ENCODE measurements around the gene POU2AF2. TPM values are rescaled to one million over a fixed set of nuclear protein-coding genes. Genes with fewer than 3 reads are reported as not detected.

POU2AF2 gene
- total RNA-seq, 1 experiment from 2014 or later: not detected

DNA sequence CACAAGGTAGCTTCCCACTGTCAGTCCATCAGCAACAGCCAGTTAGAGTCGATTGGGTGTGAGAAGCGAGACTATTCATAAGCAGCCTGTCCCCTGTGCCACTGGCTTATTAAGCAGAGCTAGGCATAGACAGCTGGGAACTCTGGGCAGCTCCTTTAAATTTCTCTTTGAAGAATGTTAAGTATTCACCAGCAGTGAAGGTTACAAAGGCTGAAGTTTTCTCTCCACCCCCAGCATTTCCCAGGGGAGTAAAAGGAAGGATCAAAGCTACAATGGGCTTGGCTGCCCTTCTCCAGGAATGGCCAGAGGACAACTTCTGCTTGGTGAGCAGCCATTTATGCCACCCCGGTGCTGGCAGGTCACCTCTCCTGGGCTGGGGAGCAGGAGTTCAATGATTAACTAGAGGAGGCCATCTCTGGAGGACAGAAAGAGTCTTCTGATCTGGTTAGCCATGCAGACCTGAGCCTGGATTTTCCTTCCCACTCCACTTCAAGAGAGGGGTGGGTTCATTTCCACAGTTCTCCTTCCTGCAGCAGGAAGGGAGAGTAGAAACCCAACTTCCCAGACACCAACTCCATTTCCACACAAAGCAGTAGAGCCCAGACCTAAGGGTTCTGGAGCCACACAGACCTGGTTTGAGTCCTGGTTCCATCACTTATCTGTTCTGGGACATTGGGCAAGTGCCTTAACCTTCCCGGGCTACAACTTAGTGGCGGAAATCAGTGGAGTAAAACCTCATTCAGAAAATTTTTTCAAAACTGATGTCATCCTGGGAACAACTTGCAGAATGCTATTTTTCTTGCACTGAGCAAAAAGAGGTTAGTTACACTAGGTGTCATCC, 75.4 kb downstream of the POU2AF2 start:
- Mint-ChIP-seq H3K27me3 (ENCODE audit: low read depth) (no peaks in the 10 kb centered on the region; the same call in none of the 2 replicates), H3K36me3 (no peaks in the 10 kb centered on the region), H3K27ac (no peak overlapping the region), H3K4me3 (no peak overlapping the region), H3K9me3 (no peaks in the 10 kb centered on the region), H3K4me1 (peaks cover 16% of the 10 kb centered on the region)
- ATAC-seq (peak; percentile 59), DNase-seq (ENCODE audit: low spot score) (no peak)
- POLR2A ChIA-PET: no interaction called here
- TF ChIP-seq NR3C1 (CRISPR knock-in tag; conservative IDR thresholded peaks at IDR 0.05; ENCODE audit: low read depth): no peak
- TF ChIP-seq, protein P1, sequence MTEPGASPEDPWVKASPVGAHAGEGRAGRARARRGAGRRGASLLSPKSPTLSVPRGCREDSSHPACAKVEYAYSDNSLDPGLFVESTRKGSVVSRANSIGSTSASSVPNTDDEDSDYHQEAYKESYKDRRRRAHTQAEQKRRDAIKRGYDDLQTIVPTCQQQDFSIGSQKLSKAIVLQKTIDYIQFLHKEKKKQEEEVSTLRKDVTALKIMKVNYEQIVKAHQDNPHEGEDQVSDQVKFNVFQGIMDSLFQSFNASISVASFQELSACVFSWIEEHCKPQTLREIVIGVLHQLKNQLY (CRISPR knock-in tag; IDR thresholded peaks at IDR 0.05): no peak
- TF ChIP-seq GABPB1 (CRISPR knock-in tag; IDR thresholded peaks at IDR 0.05): peak; percentile 37; the same call in 1 of the 2 replicates
- TF ChIP-seq, protein P2, sequence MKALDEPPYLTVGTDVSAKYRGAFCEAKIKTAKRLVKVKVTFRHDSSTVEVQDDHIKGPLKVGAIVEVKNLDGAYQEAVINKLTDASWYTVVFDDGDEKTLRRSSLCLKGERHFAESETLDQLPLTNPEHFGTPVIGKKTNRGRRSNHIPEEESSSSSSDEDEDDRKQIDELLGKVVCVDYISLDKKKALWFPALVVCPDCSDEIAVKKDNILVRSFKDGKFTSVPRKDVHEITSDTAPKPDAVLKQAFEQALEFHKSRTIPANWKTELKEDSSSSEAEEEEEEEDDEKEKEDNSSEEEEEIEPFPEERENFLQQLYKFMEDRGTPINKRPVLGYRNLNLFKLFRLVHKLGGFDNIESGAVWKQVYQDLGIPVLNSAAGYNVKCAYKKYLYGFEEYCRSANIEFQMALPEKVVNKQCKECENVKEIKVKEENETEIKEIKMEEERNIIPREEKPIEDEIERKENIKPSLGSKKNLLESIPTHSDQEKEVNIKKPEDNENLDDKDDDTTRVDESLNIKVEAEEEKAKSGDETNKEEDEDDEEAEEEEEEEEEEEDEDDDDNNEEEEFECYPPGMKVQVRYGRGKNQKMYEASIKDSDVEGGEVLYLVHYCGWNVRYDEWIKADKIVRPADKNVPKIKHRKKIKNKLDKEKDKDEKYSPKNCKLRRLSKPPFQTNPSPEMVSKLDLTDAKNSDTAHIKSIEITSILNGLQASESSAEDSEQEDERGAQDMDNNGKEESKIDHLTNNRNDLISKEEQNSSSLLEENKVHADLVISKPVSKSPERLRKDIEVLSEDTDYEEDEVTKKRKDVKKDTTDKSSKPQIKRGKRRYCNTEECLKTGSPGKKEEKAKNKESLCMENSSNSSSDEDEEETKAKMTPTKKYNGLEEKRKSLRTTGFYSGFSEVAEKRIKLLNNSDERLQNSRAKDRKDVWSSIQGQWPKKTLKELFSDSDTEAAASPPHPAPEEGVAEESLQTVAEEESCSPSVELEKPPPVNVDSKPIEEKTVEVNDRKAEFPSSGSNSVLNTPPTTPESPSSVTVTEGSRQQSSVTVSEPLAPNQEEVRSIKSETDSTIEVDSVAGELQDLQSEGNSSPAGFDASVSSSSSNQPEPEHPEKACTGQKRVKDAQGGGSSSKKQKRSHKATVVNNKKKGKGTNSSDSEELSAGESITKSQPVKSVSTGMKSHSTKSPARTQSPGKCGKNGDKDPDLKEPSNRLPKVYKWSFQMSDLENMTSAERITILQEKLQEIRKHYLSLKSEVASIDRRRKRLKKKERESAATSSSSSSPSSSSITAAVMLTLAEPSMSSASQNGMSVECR (CRISPR knock-in tag; IDR thresholded peaks at IDR 0.05; ENCODE audit: borderline replicate concordance): no peak
- CTCF ChIA-PET: interaction anchor here (0.9 kb wide), 1 partner anchor 22 kb away, joined by 3 read pairs; the partner anchor contains the start of gene POU2AF3

DNA sequence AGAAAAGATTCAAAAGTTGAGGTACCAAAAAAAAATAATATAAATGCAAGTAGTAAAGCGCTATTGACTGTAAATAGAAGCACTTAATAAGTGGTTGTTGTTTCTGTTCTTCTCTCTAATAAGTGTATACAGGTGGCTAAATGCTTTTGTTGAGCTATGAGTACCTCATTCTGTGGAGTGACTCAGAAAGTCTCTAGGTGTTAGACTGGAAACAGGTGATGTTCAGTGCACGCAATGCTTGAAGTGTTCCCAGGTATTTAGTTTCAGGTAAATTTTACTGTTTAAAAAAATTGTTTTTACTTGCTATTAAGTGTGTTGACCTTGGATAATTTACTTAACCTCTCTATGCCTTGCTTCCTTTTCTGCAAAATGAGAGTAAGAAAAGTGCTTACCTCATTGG, 77.0 kb downstream of the POU2AF2 start:
- H3K36me3 Mint-ChIP-seq: no peaks in the 10 kb centered on the region
- ChIA-PET POLR2A (no interaction called here), CTCF (interaction anchor here (0.6 kb wide), 1 partner anchor 32 kb away, joined by 3 read pairs; no protein-coding TSS in a partner anchor)
- H3K9me3 Mint-ChIP-seq: no peaks in the 10 kb centered on the region
- no peak for TF ChIP-seq JAZF1 (CRISPR knock-in tag; IDR thresholded peaks at IDR 0.05)
- TF ChIP-seq MXD4 (CRISPR knock-in tag; IDR thresholded peaks at IDR 0.05; ENCODE audit: borderline replicate concordance): no peak
- TF ChIP-seq, protein P3, sequence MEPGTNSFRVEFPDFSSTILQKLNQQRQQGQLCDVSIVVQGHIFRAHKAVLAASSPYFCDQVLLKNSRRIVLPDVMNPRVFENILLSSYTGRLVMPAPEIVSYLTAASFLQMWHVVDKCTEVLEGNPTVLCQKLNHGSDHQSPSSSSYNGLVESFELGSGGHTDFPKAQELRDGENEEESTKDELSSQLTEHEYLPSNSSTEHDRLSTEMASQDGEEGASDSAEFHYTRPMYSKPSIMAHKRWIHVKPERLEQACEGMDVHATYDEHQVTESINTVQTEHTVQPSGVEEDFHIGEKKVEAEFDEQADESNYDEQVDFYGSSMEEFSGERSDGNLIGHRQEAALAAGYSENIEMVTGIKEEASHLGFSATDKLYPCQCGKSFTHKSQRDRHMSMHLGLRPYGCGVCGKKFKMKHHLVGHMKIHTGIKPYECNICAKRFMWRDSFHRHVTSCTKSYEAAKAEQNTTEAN (CRISPR knock-in tag; IDR thresholded peaks at IDR 0.05): no peak
- TF ChIP-seq, protein P4, sequence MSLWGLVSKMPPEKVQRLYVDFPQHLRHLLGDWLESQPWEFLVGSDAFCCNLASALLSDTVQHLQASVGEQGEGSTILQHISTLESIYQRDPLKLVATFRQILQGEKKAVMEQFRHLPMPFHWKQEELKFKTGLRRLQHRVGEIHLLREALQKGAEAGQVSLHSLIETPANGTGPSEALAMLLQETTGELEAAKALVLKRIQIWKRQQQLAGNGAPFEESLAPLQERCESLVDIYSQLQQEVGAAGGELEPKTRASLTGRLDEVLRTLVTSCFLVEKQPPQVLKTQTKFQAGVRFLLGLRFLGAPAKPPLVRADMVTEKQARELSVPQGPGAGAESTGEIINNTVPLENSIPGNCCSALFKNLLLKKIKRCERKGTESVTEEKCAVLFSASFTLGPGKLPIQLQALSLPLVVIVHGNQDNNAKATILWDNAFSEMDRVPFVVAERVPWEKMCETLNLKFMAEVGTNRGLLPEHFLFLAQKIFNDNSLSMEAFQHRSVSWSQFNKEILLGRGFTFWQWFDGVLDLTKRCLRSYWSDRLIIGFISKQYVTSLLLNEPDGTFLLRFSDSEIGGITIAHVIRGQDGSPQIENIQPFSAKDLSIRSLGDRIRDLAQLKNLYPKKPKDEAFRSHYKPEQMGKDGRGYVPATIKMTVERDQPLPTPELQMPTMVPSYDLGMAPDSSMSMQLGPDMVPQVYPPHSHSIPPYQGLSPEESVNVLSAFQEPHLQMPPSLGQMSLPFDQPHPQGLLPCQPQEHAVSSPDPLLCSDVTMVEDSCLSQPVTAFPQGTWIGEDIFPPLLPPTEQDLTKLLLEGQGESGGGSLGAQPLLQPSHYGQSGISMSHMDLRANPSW (CRISPR knock-in tag; conservative IDR thresholded peaks at IDR 0.05; ENCODE audit: low read depth): no peak
- TF ChIP-seq ZBTB21 (CRISPR knock-in tag; IDR thresholded peaks at IDR 0.05; ENCODE audit: borderline replicate concordance): no peak
- TF ChIP-seq, protein P5, sequence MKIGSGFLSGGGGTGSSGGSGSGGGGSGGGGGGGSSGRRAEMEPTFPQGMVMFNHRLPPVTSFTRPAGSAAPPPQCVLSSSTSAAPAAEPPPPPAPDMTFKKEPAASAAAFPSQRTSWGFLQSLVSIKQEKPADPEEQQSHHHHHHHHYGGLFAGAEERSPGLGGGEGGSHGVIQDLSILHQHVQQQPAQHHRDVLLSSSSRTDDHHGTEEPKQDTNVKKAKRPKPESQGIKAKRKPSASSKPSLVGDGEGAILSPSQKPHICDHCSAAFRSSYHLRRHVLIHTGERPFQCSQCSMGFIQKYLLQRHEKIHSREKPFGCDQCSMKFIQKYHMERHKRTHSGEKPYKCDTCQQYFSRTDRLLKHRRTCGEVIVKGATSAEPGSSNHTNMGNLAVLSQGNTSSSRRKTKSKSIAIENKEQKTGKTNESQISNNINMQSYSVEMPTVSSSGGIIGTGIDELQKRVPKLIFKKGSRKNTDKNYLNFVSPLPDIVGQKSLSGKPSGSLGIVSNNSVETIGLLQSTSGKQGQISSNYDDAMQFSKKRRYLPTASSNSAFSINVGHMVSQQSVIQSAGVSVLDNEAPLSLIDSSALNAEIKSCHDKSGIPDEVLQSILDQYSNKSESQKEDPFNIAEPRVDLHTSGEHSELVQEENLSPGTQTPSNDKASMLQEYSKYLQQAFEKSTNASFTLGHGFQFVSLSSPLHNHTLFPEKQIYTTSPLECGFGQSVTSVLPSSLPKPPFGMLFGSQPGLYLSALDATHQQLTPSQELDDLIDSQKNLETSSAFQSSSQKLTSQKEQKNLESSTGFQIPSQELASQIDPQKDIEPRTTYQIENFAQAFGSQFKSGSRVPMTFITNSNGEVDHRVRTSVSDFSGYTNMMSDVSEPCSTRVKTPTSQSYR (CRISPR knock-in tag; IDR thresholded peaks at IDR 0.05): no peak
- TF ChIP-seq SMAD4 (CRISPR knock-in tag; IDR thresholded peaks at IDR 0.05): no peak
- TF ChIP-seq, protein P6, sequence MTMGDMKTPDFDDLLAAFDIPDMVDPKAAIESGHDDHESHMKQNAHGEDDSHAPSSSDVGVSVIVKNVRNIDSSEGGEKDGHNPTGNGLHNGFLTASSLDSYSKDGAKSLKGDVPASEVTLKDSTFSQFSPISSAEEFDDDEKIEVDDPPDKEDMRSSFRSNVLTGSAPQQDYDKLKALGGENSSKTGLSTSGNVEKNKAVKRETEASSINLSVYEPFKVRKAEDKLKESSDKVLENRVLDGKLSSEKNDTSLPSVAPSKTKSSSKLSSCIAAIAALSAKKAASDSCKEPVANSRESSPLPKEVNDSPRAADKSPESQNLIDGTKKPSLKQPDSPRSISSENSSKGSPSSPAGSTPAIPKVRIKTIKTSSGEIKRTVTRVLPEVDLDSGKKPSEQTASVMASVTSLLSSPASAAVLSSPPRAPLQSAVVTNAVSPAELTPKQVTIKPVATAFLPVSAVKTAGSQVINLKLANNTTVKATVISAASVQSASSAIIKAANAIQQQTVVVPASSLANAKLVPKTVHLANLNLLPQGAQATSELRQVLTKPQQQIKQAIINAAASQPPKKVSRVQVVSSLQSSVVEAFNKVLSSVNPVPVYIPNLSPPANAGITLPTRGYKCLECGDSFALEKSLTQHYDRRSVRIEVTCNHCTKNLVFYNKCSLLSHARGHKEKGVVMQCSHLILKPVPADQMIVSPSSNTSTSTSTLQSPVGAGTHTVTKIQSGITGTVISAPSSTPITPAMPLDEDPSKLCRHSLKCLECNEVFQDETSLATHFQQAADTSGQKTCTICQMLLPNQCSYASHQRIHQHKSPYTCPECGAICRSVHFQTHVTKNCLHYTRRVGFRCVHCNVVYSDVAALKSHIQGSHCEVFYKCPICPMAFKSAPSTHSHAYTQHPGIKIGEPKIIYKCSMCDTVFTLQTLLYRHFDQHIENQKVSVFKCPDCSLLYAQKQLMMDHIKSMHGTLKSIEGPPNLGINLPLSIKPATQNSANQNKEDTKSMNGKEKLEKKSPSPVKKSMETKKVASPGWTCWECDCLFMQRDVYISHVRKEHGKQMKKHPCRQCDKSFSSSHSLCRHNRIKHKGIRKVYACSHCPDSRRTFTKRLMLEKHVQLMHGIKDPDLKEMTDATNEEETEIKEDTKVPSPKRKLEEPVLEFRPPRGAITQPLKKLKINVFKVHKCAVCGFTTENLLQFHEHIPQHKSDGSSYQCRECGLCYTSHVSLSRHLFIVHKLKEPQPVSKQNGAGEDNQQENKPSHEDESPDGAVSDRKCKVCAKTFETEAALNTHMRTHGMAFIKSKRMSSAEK (CRISPR knock-in tag; IDR thresholded peaks at IDR 0.05; ENCODE audit: borderline replicate concordance): no peak
- TF ChIP-seq, protein P7, sequence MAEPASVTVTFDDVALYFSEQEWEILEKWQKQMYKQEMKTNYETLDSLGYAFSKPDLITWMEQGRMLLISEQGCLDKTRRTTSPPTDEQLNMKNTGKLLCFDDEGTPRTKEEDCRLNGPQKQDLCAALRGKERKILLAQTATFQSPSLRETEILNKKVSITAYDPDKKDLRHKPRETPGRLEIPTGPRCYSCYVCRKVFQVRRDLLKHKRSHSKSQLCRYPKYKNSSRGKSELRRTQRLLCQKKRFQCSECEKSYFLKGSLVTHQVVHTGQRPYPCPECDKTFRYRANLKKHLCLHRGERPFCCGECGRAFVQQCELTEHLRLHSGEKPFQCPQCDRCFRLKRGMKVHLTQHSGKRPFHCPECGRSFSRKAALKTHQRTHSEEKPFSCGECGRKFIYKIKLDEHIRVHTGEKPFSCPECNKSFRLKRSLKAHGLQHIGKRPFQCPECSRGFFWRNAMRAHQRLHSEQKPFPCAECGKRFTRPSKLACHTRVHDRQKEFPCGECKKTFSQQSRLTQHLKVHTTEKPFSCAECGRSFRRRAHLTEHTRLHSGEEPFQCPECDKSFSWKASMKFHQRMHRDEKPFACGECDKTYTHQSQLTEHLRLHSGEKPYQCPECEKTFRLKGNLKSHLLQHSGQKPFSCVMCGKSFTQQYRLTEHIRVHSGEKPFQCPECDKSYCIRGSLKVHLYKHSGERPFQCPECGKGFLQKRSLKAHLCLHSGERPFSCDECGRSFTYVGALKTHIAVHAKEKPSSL (CRISPR knock-in tag; conservative IDR thresholded peaks at IDR 0.05): no peak
- DNase-seq (ENCODE audit: low spot score) (no peak), ATAC-seq (no peak)
- no peak overlapping the region for H3K27ac Mint-ChIP-seq
- no peak overlapping the region for H3K4me3 Mint-ChIP-seq
- H3K4me1 Mint-ChIP-seq: peaks cover 16% of the 10 kb centered on the region
- H3K27me3 Mint-ChIP-seq (ENCODE audit: low read depth): no peaks in the 10 kb centered on the region; the same call in none of the 2 replicates

Measured in WTC11 (cell line).